CD4-positive, alpha-beta T cell treated with Interleukin-17A for 1 hour (primary cell): ENCODE results near the gene SLC35F2.
A peak's percentile ranks its signal among the peaks of the same experiment; 100 is the strongest.
"Not testable (repeated sequence)": the region's sequence is repeated elsewhere in the genome, so short reads cannot be mapped to it uniquely, and the experiment has no call there.

Source experiments
- DNase-seq: peaks from one replicate; pipeline ENCODE4 v3.0.0-alpha.2; 2020

SLC35F2 gene, protein sequence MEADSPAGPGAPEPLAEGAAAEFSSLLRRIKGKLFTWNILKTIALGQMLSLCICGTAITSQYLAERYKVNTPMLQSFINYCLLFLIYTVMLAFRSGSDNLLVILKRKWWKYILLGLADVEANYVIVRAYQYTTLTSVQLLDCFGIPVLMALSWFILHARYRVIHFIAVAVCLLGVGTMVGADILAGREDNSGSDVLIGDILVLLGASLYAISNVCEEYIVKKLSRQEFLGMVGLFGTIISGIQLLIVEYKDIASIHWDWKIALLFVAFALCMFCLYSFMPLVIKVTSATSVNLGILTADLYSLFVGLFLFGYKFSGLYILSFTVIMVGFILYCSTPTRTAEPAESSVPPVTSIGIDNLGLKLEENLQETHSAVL

DNA sequence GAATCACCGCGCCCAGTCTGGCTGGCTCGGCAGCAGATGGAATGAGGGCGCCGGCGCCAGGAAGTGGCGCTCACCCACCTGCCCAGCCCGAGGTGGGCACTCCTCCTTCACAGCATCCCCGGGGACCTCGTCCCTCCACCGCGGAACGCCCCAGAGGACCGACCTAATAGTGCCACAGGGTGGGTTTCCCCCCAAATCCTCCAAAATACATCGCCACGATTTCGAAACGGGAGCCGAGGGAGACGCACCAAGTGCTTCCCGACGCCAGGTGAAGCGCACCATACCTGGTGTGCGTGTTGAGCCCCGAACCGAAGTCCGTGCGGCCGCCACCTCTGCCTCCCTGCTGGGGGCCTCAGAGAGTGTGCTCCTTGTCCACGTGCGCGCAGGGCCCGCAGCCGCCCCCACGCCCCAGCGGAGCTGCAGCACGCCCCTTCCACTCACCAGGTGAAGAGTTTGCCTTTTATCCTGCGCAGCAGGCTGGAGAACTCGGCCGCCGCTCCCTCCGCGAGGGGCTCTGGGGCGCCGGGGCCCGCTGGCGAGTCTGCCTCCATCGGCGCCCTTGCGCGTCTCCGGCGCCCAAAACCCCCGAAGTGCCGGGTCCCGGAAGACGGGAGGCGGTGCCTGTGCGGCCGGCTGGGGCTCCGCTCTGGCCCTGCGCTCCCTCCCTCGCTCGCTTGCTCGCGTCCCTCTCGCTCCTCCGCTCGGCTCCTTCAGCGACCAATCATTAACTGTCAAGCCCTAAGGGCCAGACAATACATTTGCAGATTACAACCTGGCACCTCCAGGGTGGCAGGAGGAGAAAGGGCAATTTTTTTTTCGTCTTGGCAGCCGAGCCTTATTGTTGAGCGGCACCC is at the start of gene SLC35F2:
Gene SLC35F2 (minus strand): TSS at position 571 of the 854 bp plus-strand sequence. CDS start 20 bp downstream, at position 551.
- peak; percentile 69 for DNase-seq

DNA sequence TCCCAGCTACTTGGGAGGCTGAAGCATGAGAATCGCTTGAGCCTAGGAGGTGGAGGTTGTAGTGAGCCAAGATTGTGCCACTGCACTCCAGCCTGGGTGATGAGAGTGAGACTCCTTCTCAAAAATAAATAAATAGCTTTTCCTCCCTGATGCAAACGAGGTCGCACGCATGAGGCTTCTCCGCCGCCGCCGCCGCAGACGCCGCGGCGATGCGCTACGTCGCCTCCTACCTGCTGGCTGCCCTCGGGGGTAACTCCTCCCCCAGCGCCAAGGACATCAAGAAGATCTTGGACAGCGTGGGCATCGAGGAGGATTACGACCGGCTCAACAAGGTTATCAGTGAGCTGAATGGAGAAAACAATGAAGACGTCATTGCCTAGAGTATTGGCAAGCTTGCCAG is 49.6 kb upstream of the SLC35F2 start:
- no peak for DNase-seq

DNA sequence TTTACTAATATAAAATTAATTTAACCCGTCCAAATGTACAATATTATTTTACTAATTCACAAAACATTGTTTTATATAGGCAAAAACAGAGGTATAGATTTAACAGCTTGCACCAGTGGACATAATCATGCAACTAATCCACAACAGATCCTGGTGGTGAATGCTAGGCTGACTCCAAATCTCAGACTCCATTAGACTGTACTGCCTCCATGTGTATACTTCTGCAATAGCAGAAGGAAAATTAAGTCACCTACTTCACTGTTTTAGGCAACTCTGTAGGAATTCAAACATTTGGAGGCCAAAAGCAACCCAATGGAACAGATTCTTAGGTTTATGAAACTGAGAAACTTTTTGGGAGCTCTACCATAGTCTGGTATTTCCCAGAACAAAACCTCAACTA is 39.7 kb upstream of the SLC35F2 start:
- DNase-seq: peak; percentile 33

DNA sequence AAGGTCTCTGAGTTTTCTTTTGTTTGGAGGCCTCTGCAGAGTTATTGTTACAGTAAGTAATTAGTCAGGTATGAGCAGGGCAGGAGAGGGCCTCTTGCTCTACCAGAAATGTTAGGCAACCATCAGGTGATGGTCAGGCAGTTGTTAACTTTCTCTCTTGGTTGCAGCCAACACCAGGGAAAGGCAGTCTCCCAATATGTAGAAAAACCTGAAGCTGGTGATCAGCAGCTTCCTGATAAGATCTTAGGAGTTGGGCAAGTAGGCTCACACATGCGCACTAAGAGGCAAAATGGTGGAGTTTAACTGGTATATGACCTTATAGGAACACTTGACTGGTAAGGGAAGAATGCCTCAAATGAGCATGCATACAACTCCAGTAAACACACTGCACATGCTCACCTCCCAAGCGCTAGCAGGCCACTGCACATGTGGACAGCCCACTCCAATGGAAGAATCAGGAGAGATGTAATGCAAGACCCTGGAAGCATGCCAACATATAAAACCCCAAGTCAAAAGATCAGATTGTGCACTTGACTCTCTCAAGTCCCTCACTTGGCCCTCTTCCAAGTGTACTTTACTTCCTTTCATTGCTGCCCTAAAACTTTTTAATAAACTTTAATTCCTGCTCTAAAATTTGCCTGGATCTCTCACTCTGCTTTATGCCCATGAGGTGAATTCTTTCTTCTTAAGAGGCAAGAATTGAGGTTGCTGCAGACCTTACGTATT is 23.7 kb upstream of the SLC35F2 start:
- no peak for DNase-seq

DNA sequence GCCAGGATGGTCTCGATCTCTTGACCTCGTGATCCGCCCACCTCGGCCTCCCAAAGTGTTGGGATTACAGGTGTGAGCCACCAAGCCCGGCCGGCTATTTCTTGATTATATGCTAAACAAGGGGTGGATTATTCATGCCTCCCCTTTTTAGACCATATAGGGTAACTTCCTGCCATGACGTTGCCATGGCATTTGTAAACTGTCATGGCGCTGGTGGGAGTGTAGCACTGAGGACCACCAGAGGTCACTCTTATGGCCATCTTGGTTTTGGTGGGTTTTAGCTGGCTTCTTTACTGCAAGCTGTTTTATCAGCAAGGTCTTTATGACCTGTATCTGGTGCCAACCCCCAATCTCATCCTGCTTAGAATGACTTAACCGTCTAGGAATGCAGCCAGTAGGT is 22.9 kb upstream of the SLC35F2 start:
- not testable (repeated sequence) for DNase-seq

DNA sequence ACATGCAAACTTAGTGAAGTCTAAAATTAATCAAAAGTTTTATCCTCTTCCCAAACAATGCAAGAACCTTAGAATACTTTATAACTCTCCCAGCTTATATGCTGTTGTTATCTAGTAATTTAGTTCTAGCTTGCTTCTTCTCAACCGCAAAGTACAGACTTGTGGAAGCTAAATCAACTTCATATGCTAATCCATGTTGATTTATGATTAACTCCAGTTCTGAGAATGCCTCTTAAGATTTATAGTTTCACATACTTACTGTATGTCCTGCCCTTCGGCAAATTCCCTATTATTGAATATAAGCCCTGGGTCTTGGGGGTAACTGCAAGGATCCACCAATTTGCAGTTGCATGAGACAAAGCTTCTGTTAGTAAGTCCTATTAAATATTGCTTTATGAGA is 17.6 kb upstream of the SLC35F2 start:
- DNase-seq: no peak

DNA sequence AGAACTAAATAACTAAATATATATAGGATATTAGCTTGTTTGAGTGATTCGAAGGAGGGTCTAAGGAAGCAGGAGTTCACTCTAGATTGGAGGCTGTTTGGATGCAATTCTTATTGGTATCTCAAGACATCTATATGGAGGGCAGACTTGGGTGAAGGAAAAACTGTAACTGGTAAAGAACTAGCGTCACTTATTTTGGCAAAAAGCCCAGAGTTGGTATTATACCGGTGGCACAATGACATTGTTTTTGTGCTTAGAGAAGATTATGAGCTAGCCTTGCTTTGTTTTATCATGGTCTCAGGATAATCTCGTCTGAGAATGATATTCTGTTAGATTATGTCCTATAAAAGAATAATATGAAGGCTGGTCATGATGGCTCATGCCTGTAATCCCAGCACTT is 6.0 kb upstream of the SLC35F2 start:
- DNase-seq: no peak

DNA sequence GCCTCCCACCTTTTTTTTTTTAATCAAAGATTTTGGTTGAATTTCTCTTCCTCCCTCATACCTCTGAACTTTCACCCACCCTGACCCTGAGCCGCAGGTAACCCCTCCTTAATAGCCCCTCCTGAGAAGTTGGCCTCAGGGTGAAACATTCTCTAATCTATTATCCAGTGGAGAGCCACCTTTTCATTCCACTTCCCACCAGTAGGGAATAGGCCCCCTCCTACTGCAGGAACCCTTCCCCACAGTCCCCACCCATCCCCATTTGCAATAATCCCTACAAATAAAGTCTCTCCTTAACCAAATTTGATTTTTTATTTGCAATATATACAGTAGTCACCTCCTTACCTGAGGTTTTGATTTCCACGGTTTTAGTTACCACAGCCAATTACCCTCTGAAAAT is 2.1 kb upstream of the SLC35F2 start:
- no peak for DNase-seq

DNA sequence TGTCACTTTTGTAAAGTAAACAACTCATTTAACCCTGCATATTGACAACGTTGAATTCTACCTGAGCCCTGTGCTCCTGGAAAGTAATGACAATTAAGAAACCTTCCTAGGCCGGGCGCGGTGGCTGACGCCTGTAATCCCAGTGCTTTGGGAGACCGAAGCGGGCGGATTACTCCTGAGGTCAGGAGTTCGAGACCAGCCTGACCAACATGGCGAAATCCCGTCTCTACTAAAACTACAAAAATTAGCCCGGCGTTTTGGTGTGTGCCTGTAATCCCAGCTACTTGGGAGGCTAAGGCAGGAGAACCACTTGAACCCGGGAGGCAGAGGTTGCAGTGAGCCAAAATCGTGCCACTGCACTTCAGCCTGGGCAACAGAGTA is 1.6 kb upstream of the SLC35F2 start:
- not testable (repeated sequence) for DNase-seq

DNA sequence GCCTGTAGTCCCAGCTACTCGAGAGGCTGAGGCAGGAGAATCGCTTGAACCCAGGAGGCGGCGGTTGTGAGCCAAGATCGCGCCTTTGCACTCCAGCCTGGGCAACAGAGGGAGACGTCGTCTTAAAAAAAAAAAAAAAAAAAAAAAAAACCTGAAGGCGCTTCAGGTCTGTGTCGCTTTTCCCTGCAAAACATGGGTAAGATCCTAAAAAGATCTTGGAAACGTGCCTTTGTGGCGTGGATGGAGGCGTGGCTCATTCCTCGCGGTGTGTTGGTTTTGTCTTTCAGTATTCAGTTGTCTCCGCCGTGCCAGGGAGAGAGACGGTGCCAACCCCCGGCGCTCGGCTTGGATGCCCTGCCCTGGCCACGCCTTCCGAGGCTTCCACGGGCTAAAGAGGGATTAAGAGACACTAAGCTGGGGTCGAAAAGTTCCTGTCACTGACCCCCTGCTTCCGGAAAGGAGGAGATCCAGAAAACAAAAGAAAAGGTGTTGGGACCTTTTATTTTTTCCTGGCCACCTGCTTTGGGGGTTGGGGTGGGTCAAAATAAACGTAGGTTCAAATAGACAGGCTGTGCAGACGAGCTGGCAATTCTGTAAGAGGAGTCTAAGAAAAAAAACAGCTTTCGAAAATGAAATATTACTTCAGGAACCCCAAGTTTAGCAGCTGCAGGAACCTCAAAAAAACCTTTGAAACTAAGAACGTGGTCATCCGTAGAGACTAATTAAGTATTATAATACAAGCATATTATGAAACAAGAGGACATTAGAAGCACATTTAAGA is 1.1 kb upstream of the SLC35F2 start:
- peak; percentile 18 for DNase-seq

DNA sequence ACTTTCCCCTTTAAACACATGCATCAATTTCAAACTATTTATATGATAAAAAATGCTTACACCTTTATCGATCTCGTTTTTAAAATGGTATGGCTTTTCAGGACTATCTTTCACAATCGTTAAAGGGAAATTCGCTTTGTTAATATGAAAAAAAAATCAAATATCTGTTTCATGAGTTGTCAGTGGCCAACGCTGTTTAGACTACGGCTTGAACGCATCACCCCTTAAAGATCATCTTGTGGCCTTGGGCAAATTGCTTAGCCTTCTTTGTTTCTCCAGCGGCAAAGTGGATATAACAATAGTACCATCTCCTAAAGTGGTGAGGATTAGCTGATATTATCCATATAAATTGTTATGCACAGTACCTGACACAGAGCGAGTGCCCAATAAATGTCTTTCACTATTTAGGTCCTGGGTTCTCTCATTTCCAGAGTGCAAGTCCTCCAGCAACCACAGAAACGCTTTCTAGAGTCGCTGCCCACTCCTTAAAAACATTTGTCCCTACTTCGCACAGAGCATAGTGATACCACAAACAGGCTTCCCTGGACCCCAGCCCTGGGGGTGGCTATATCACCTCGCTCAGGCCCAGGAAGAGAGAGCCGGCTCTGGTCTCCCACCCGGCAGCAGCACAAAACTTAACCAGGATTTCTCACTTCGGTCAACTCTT is 904 bp downstream of the SLC35F2 start:
- DNase-seq: no peak

DNA sequence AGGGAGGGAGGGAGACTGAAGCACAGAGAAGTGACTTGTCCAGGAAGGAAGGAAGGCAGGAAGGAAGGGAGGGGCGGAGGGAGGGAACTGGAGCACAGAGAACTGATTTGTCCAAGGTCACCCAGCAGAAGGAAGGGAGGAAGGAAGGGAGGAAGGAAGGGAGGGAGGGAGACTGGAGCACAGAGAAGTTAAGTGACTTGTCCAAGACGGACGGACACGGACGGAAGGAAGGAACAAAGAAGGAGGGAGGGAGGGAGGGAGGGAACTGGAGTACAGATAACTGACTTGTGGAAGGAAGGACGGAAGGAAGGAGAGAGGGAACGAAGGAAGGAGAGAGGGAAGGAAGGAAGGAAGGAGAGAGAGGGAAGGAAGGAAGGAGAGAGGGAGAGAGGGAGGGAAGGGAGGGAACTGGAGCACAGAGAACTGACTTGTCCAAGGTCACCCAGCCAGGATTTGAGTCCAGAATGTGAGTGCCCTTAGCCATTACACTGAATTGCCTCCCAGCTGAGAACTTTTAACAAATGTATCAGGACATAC is 1.5 kb downstream of the SLC35F2 start:
- DNase-seq: peak; percentile 20

DNA sequence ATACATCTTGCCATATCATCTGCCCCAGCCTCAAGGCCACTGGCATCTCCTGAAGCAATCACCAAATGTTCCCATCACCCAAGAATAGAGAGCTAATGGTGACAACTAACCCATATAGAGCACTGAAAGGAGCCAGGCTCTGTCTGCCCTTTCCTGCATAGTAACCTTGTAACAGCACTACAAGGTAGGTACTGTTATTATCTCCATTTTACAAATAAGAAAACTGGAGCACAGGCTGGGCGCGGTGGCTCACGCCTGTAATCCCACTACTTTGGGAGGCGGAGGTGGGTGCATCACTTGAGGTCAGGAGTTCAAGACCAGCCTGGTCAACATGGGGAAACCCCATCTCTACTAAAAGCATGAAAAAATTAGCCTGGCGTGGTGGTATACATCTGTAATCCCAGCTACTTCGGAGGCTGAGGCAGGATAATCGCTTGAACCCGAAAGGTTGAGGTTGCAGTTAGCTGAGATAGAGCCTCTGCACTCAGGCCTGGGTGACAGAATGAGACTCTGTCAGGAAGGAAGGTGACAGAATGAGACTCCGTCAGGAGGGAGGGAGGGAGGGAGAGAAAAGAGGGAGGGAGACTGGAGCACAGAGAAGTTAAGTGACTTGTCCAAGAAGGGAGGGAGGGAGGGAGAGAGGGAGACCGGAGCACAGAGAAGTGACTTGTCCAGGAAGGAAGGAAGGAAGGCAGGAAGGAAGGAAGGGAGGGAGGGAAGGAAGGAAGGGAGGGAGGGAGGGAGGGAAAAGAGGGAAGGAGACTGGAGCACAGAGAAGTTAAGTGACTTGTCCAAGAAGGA is 2.2 kb downstream of the SLC35F2 start:
- DNase-seq: no peak

DNA sequence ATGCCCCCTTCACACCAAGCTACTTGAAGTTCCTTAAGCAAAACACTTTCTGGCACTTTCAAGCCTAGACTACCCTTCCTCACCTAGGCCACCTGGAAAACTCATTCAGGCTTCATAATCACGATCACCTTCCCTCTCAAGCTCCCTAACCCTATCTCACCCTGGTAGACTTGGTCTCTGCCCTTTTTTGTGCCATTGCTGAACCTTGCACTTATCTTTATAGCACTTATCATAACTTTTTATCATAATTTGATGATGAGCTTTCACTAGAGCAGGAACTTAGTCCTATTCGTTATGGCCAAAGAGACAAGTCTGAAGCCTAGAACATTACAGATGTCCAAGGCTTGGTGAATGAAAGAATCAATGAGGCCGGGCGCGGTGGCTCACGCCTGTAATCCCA is 5.5 kb downstream of the SLC35F2 start:
- no peak for DNase-seq

DNA sequence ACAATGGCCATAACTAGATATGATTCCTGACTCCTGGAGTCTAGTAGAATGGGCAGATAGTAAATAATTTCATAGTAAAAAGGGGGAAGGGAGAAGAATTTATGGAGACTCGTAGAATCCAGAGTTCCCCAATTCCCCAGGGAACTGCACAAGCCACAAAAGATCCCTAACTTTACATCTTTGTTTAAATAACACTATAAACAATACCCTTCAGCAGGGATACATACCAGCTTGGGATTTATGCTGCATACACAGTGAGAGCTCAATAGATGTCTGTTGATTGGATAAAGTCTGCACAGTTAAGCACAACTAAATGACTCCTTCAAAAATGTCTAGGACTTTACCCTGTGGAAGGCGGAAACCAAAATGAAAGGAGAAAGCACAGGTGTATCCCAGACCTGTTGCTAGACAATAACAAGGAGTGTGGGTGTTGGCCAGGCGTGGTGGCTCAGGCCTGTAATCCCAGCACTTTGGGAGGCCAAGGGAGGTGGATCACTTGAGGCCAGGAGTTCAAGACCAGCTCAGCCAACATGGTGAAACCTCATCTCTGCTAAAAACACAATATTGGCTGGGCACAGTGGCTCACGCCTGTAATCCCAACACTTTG is 6.8 kb downstream of the SLC35F2 start:
- DNase-seq: no peak

DNA sequence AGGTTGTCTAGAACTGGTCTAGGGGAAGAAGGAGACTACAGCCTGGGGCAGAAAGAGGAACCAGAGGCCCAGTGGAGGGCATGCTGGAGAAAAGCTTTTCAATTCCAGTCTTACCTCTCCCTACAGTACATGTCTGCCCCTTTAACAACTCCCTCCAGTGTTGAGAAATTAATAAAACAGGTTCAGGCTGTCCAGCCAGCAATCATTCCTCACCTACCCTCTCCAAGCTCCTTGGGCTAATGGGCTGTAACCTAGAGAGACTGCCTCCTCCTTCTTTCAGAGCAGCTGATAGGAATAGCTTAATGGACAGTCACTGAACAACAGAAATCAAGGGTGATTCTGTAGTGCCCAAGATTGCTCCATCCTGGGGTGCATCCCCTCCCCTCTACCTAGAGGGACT is 8.8 kb downstream of the SLC35F2 start:
- no peak for DNase-seq

DNA sequence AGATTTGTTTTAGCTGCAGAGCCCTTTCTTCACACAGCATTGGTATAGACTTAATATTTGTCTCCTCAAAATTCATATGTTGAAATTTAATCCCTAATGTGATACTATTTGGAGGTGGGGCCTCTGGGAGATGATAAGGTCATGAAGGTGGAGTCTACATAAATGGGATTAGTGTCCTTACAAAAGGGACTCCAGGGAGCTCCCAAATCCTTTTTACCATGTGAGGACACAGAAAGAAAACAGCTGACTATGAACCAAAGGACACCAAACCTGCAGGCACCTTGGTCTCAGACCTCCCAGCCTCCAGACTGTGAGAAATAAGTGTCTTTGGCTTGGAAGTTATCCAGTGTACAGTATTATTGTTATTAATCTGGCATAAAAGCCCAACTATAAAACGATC is 10.2 kb downstream of the SLC35F2 start:
- DNase-seq: no peak

DNA sequence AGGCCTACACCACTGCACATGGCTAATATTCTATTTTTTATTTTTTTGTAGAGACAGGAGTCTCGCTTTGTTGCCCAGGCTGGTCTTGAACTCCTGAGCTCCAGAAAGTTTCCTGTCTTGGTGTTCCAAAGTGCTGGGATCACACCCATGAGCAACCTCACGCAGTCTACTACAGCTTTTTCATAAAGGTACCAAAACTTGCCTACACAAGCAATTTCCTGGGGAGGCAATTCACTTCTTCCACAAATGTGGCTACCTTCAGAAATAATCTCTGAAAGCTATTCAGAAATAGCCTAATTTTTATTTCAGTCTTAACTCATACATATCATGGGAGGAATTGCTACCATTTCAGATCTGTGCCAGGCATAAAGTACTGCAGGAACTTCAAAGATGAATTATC is 11.4 kb downstream of the SLC35F2 start:
- DNase-seq: no peak

DNA sequence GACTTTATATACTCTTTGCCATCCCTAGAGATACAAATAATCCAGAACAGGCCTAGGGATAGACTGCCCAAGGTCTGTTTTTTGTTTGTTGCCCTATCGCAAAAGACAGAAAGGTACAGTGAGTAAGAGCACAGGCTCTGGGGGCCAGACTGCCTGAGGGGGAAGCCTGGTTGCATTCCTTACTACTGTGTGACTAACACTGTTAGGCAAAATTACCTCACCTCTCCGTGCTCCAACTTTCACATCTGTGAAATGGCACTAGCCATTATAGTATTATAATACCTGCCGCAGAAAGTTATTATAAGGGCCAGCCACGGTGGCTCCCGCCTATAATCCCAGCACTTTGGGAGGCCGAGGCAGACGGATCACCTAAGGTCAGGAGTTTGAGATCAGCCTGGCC is 14.5 kb downstream of the SLC35F2 start:
- DNase-seq: no peak

DNA sequence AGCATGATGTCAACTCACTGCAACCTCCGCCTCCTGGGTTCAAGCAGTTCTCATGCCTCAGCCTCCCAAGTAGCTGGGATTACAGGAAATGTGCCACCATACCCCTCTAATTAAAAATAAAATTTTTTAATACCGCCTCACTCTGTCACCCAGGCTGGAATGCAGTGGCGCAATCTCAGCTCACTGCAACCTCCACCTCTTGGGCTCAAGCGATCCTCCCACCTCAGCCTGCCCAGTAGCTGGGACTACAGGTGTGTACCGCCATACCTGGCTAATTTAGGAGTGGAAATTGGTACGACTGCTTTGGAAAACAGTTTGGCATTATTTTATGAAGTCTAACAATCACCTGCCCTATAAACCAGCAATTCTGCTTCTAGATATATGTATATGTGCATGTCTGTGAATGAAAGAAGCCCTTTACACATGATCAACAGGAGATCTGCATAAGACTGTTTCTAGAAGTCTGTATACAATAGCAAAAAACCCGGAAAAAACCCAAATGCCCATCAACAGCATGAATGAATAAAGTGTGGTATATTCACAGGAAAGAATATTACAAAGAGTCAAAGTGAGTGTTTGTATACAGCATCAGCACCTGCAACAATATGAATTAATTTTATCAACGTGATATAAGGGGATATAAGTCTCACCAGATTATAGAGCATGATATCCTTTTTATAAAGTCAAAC is 16.0 kb downstream of the SLC35F2 start:
- no peak for DNase-seq
